Uterus (tissue), 2 donors: ENCODE measurements around the gene DDHD1.

Experiments
- POLR2A ChIP-seq, 2 donors: fragments of 450-650 bp; IDR thresholded peaks; one replicate each; pipeline ENCODE4 v1.6.1; 2016; ENCODE audit warnings: antibody characterized with exemption in 2 of 2, mild to moderate bottlenecking in 1 of 2, moderate library complexity in 1 of 2
- TF ChIP-seq, protein P1 (sequence below), 4 experiments: fragments of 200-600 bp in 2 of 4; fragments of 450-650 bp in 2 of 4; sonication (generic) in 2 of 4; IDR thresholded peaks; one replicate each; pipeline ENCODE4 v1.5.1; 2016 to 2019; ENCODE audit warnings: antibody characterized with exemption in 4 of 4, mild to moderate bottlenecking in 2 of 4, moderate library complexity in 1 of 4

DNA sequence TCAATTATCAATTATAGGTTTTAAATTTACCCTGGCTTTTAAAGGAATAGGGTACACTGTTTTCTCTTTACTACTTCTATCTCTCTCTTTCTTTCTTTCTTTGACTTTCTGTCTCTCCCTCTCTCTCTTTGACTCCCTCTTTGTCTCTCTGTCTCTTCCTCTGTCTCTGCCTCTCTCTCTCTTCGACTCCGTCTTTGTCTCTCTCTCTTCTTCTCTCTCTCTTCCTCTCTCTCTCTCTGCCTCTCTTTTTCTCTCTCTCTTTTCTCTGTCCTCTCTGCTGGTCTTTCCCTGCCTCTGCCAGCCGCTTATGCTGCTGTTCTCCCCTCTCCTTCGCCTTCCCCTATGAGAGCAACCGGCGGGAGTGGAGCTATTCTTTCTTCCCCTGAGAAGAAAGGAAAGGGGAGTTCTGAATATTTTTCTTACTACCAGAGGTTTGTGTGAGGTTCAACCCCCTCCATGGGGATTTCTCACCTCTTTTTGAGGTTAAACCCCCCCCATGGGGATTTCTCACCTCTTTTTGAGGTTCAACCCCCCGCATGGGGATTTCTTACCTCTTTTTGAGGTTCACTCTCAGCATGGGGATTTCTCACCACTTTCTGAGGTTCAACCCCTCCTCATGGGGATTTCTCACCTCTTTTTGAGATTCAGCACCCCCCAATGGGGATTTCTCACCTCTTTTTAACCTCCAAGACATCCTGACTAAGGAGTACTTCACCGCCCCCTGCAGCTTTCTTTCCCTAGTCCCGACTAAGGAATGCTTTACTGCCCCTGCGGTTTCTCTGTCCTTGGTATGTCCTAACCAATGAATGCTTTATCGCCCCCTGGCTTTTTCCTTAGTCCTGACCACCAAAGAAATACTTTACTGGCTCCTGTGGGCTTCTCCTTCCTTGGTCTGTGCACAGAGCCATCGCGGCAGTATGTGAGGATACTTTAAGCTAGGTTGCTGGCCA is 27.4 kb upstream of the DDHD1 start:
- TF ChIP-seq, protein P1, sequence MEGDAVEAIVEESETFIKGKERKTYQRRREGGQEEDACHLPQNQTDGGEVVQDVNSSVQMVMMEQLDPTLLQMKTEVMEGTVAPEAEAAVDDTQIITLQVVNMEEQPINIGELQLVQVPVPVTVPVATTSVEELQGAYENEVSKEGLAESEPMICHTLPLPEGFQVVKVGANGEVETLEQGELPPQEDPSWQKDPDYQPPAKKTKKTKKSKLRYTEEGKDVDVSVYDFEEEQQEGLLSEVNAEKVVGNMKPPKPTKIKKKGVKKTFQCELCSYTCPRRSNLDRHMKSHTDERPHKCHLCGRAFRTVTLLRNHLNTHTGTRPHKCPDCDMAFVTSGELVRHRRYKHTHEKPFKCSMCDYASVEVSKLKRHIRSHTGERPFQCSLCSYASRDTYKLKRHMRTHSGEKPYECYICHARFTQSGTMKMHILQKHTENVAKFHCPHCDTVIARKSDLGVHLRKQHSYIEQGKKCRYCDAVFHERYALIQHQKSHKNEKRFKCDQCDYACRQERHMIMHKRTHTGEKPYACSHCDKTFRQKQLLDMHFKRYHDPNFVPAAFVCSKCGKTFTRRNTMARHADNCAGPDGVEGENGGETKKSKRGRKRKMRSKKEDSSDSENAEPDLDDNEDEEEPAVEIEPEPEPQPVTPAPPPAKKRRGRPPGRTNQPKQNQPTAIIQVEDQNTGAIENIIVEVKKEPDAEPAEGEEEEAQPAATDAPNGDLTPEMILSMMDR (IDR thresholded peaks at IDR 0.05): peak in 1 of 4 experiments; percentile 6
- no peak for TF ChIP-seq POLR2A (IDR thresholded peaks at IDR 0.05)
